GM23338 (cell line): ENCODE results near the gene FOXRED1. TPM values are rescaled to one million over a fixed set of nuclear protein-coding genes. Genes with fewer than 3 reads are reported as not detected.

Experiments used
- ATAC-seq: fragments of 200-7000 bp; cut with Tn5 transposase; 3 replicates; pipeline ENCODE4 v1.9.1; 2020
- DNase-seq: peaks from one replicate; pipeline ENCODE4 v3.0.0-alpha.2; 2015; ENCODE audit warnings: low spot score
- H2AFZ ChIP-seq: fragments of 200-600 bp; sonication (generic); 2 replicates; pipeline ENCODE4 v1.8.0; 2016; ENCODE audit warnings: antibody characterized with exemption, mild to moderate bottlenecking, moderate library complexity
- H3F3A ChIP-seq: fragments of 200-600 bp; sonication (generic); replicated peaks from 2 replicates; pipeline ENCODE4 v1.8.0; 2017; ENCODE audit warnings: antibody characterized with exemption, mixed run types, low read depth
- H3K27ac ChIP-seq: fragments of 200-600 bp; sonication (generic); 2 replicates; pipeline ENCODE4 v1.6.1; 2016; ENCODE audit warnings: low read depth
- H3K27me3 ChIP-seq: fragments of 200-600 bp; sonication (generic); 2 replicates; pipeline ENCODE4 v1.8.0; 2016; ENCODE audit warnings: mild to moderate bottlenecking, mixed run types, moderate library complexity; ENCODE audit not compliant: insufficient read depth
- H3K36me3 ChIP-seq: fragments of 200-600 bp; sonication (generic); 2 replicates; pipeline ENCODE4 v1.8.0; 2016; ENCODE audit warnings: mild to moderate bottlenecking; ENCODE audit not compliant: insufficient read depth
- H3K4me1 ChIP-seq: fragments of 200-600 bp; sonication (generic); 2 replicates; pipeline ENCODE4 v1.8.0; 2016; ENCODE audit warnings: mild to moderate bottlenecking, moderate library complexity; ENCODE audit not compliant: insufficient read depth
- H3K4me2 ChIP-seq: fragments of 200-600 bp; sonication (generic); 2 replicates; pipeline ENCODE4 v1.7.1; 2017; ENCODE audit warnings: mixed run types
- H3K4me3 ChIP-seq: fragments of 200-600 bp; sonication (generic); 2 replicates; pipeline ENCODE4 v1.6.1; 2016; ENCODE audit warnings: mixed run types
- H3K79me2 ChIP-seq: fragments of 200-600 bp; sonication (generic); replicated peaks from 2 replicates; pipeline ENCODE4 v1.8.0; 2017; ENCODE audit warnings: mild to moderate bottlenecking; ENCODE audit not compliant: insufficient read depth
- H3K9me2 ChIP-seq: fragments of 200-600 bp; sonication (generic); 2 replicates; pipeline ENCODE4 v1.8.0; 2017; ENCODE audit not compliant: insufficient read depth
- H4K20me1 ChIP-seq: fragments of 200-600 bp; sonication (generic); replicated peaks from 2 replicates; pipeline ENCODE4 v1.8.0; 2017; ENCODE audit warnings: mild to moderate bottlenecking; ENCODE audit not compliant: insufficient read depth
- H3K27ac Mint-ChIP-seq: 2 replicates; pipeline ENCODE4 v1.8.0; 2020; ENCODE audit warnings: inconsistent platforms, mild to moderate bottlenecking, moderate library complexity, mixed read lengths
- H3K27me3 Mint-ChIP-seq: 3 replicates; pipeline ENCODE4 v1.8.0; 2022; ENCODE audit warnings: low read depth, mild to moderate bottlenecking, moderate library complexity, mixed read lengths, inconsistent platforms; ENCODE audit not compliant: insufficient read depth, poor library complexity
- H3K36me3 Mint-ChIP-seq: 3 replicates; pipeline ENCODE4 v1.8.0; 2021; ENCODE audit warnings: low read depth, mild to moderate bottlenecking, inconsistent platforms, moderate library complexity, mixed read lengths
- H3K4me1 Mint-ChIP-seq: 3 replicates; pipeline ENCODE4 v1.8.0; 2020; ENCODE audit warnings: mild to moderate bottlenecking, inconsistent platforms, mixed read lengths
- H3K4me3 Mint-ChIP-seq: 3 replicates; pipeline ENCODE4 v1.8.0; 2021; ENCODE audit warnings: moderate library complexity, mild to moderate bottlenecking, inconsistent platforms, mixed read lengths
- H3K9me3 Mint-ChIP-seq: 3 replicates; pipeline ENCODE4 v1.8.0; 2020; ENCODE audit warnings: moderate library complexity, mild to moderate bottlenecking, inconsistent platforms, mixed read lengths
- CTCF ChIP-seq, 2 experiments: fragments of 200-600 bp in 1 of 2; sonication (generic) in 1 of 2; conservative IDR thresholded peaks; 2 replicates each; pipeline versions ENCODE4 v1.5.1 to v1.6.1; 2016 to 2017; ENCODE audit warnings: antibody characterized with exemption in 2 of 2, low read depth in 2 of 2, mild to moderate bottlenecking in 2 of 2, moderate library complexity in 1 of 2
- ETS1 ChIP-seq: IDR thresholded peaks from 2 replicates; pipeline ENCODE4 v1.6.1; 2016; ENCODE audit warnings: antibody characterized with exemption
- EZH2 ChIP-seq: fragments of 200-600 bp; sonication (generic); IDR thresholded peaks from one replicate; pipeline ENCODE4 v1.8.0; 2017; ENCODE audit warnings: antibody characterized with exemption, mild to moderate bottlenecking, low read depth; ENCODE audit not compliant: unreplicated experiment
- EZH2phosphoT487 ChIP-seq: fragments of 200-600 bp; sonication (generic); IDR thresholded peaks from one replicate; pipeline ENCODE4 v1.8.1; 2018; ENCODE audit warnings: antibody characterized with exemption; ENCODE audit not compliant: unreplicated experiment
- JUNB ChIP-seq: IDR thresholded peaks from one replicate; pipeline ENCODE4 v1.6.1; 2016; ENCODE audit warnings: antibody characterized with exemption; ENCODE audit not compliant: unreplicated experiment
- POLR2AphosphoS5 ChIP-seq: IDR thresholded peaks from 2 replicates; pipeline ENCODE4 v1.6.1; 2016; ENCODE audit warnings: antibody characterized with exemption, low read depth
- REST ChIP-seq: IDR thresholded peaks from one replicate; pipeline ENCODE4 v1.6.1; 2018; ENCODE audit warnings: antibody characterized with exemption; ENCODE audit not compliant: unreplicated experiment
- STAT1 ChIP-seq: IDR thresholded peaks from one replicate; pipeline ENCODE4 v1.6.1; 2016; ENCODE audit warnings: antibody characterized with exemption; ENCODE audit not compliant: unreplicated experiment
- ZNF114 ChIP-seq: fragments of 250-450 bp; sonication (Bioruptor Pico); IDR thresholded peaks from 2 replicates; pipeline ENCODE4 v1.5.0; 2020; ENCODE audit warnings: mild to moderate bottlenecking, moderate library complexity
- ZNF331 ChIP-seq: fragments of 250-450 bp; sonication (Bioruptor Pico); IDR thresholded peaks from 2 replicates; pipeline ENCODE4 v1.5.0; 2020; ENCODE audit warnings: low read depth, mild to moderate bottlenecking, moderate library complexity
- ZNF462 ChIP-seq: fragments of 250-450 bp; sonication (Bioruptor Pico); IDR thresholded peaks from 2 replicates; pipeline ENCODE4 v1.5.0; 2020; ENCODE audit warnings: mild to moderate bottlenecking, moderate library complexity
- polyA plus RNA-seq: library from polyadenylated mRNA; unstranded; fragments of >200 nt; fragmentation: Nextera tagmentation; extraction: Ambion mirVana; gene quantifications from 2 replicates; pipeline ENCODE4 v1.2.1, GENCODE V29; 2016
- total RNA-seq: library from RNA; depleted of rRNA; stranded (reverse); fragments of >200 nt; shearing (Covaris generic); gene quantifications from 2 replicates; pipeline ENCODE4 v1.2.3, GENCODE V29; 2014

The FOXRED1 gene
- total and polyA plus RNA-seq, 2 experiments from 2014 or later = 25.2 to 59.2 TPM

GRCh38 chr11:126311401-126312291, 42.7 kb downstream of the FOXRED1 start (continued):
- no peak for TF ChIP-seq ZNF114 (CRISPR knock-in tag)

GRCh38 chr11:126312961-126313360, 44.0 kb downstream of the FOXRED1 start:
- Histone ChIP-seq H3K36me3 (no peaks in the 10 kb centered on the region), H3K27ac (no peak overlapping the region), H3K4me3 (no peak overlapping the region), H4K20me1 (no peaks in the 10 kb centered on the region), H3K9me2 (no peaks in the 10 kb centered on the region), H3K27me3 (no peaks in the 10 kb centered on the region), H3K79me2 (no peaks in the 10 kb centered on the region), H3F3A (no peaks in the 10 kb centered on the region), H3K4me2 (no peak overlapping the region), H3K4me1 (no peaks in the 10 kb centered on the region), H2AFZ (no peak overlapping the region)
- H3K27ac Mint-ChIP-seq = no peak overlapping the region
- no peaks in the 10 kb centered on the region; the same call in 2 of the 3 replicates for H3K4me1 Mint-ChIP-seq
- TF ChIP-seq REST (no peak), CTCF (conservative IDR thresholded peaks at IDR 0.05; ENCODE audit: low read depth in 2 of 2) (no peak), ZNF114 (CRISPR knock-in tag) (no peak), EZH2 (no peak), JUNB (no peak), STAT1 (no peak), ETS1 (no peak), EZH2phosphoT487 (no peak), POLR2AphosphoS5 (no peak), ZNF331 (no peak), ZNF462 (CRISPR knock-in tag) (no peak)
- no peaks in the 10 kb centered on the region for H3K9me3 Mint-ChIP-seq
- ATAC-seq = no peak
- H3K36me3 Mint-ChIP-seq = peaks cover 24% of the 10 kb centered on the region
- no peak overlapping the region for H3K4me3 Mint-ChIP-seq
- H3K27me3 Mint-ChIP-seq = no peaks in the 10 kb centered on the region
- no peak for DNase-seq
